Measurements from ENCODE around the gene NDUFC2. TPM values are rescaled to one million over a fixed set of nuclear protein-coding genes. Genes with fewer than 3 reads are reported as not detected.
"Not testable (repeated sequence)": the region's sequence is repeated elsewhere in the genome, so short reads cannot be mapped to it uniquely, and the experiment has no call there.

The NDUFC2 gene
- total RNA-seq, 1 donor from 2014 or later = 69.9 TPM

- peaks cover 0 to 6% (median 0%) of the 10 kb centered on the region in 3 donors for H3K4me1 ChIP-seq (ENCODE audit: control insufficient read depth in 3 of 3, insufficient read depth in 3 of 3, low read length in 3 of 3)
- H3K36me3 ChIP-seq (ENCODE audit: control insufficient read depth in 3 of 3, insufficient read depth in 3 of 3, low read length in 3 of 3) = peaks cover 6 to 8% (median 6%) of the 10 kb centered on the region in 3 donors
- H3K9ac ChIP-seq (ENCODE audit: low read depth in 1 of 3, low read length in 3 of 3) = no peak overlapping the region
- no peaks in the 10 kb centered on the region for H3K27me3 ChIP-seq (ENCODE audit: control insufficient read depth in 3 of 3, insufficient read depth in 3 of 3, low read length in 3 of 3)
- H3K27ac ChIP-seq (ENCODE audit: low read depth, low read length) = no peak overlapping the region
- no peaks in the 10 kb centered on the region for H3K9me3 ChIP-seq (ENCODE audit: control insufficient read depth in 3 of 3, low read length in 3 of 3)
- H3K4me3 ChIP-seq (ENCODE audit: low read length in 3 of 3) = no peak overlapping the region
These were observed 20.0 kb upstream of the NDUFC2 start for GRCh38 chr11:78099666-78100065.

- Histone ChIP-seq H3K9me3 (ENCODE audit: control insufficient read depth in 3 of 3, low read length in 3 of 3) (no peaks in the 10 kb centered on the region), H3K4me1 (ENCODE audit: control insufficient read depth in 3 of 3, insufficient read depth in 3 of 3, low read length in 3 of 3) (peaks cover 0 to 6% (median 0%) of the 10 kb centered on the region in 3 donors), H3K27ac (ENCODE audit: low read depth, low read length) (no peak overlapping the region), H3K27me3 (ENCODE audit: control insufficient read depth in 3 of 3, insufficient read depth in 3 of 3, low read length in 3 of 3) (no peaks in the 10 kb centered on the region), H3K36me3 (ENCODE audit: control insufficient read depth in 3 of 3, insufficient read depth in 3 of 3, low read length in 3 of 3) (peaks cover 0 to 10% (median 6%) of the 10 kb centered on the region in 3 donors), H3K4me3 (ENCODE audit: low read length in 3 of 3) (no peak overlapping the region), H3K9ac (ENCODE audit: low read depth in 1 of 3, low read length in 3 of 3) (no peak overlapping the region)
These were observed 18.2 kb upstream of the NDUFC2 start for GRCh38 chr11:78097666-78098385.

GRCh38 chr11:78094250-78094649 is 14.6 kb upstream of the NDUFC2 start:
- Histone ChIP-seq H3K27me3 (ENCODE audit: control insufficient read depth in 3 of 3, insufficient read depth in 3 of 3, low read length in 3 of 3) (no peaks in the 10 kb centered on the region), H3K36me3 (ENCODE audit: control insufficient read depth in 3 of 3, insufficient read depth in 3 of 3, low read length in 3 of 3) (peaks cover 0 to 6% (median 4%) of the 10 kb centered on the region in 3 donors), H3K4me1 (ENCODE audit: control insufficient read depth in 3 of 3, insufficient read depth in 3 of 3, low read length in 3 of 3) (no peaks in the 10 kb centered on the region), H3K4me3 (ENCODE audit: low read length in 3 of 3) (no peak overlapping the region), H3K9me3 (ENCODE audit: control insufficient read depth in 3 of 3, low read length in 3 of 3) (no peaks in the 10 kb centered on the region), H3K9ac (ENCODE audit: low read depth in 1 of 3, low read length in 3 of 3) (no peak overlapping the region), H3K27ac (ENCODE audit: low read depth, low read length) (no peak overlapping the region)

GRCh38 chr11:78086521-78087074 is 6.9 kb upstream of the NDUFC2 start:
- H3K27ac ChIP-seq (ENCODE audit: low read depth, low read length); H3K36me3 ChIP-seq (ENCODE audit: control insufficient read depth in 3 of 3, insufficient read depth in 3 of 3, low read length in 3 of 3); H3K9ac ChIP-seq (ENCODE audit: low read depth in 1 of 3, low read length in 3 of 3); H3K4me3 ChIP-seq (ENCODE audit: low read length in 3 of 3); H3K4me1 ChIP-seq (ENCODE audit: control insufficient read depth in 3 of 3, insufficient read depth in 3 of 3, low read length in 3 of 3); H3K27me3 ChIP-seq (ENCODE audit: control insufficient read depth in 3 of 3, insufficient read depth in 3 of 3, low read length in 3 of 3); H3K9me3 ChIP-seq (ENCODE audit: control insufficient read depth in 3 of 3, low read length in 3 of 3): not testable (repeated sequence)

GRCh38 chr11:78085972-78086371 is 6.3 kb upstream of the NDUFC2 start:
- Histone ChIP-seq H3K9me3 (ENCODE audit: control insufficient read depth in 3 of 3, low read length in 3 of 3) (no peaks in the 10 kb centered on the region), H3K4me1 (ENCODE audit: control insufficient read depth in 3 of 3, insufficient read depth in 3 of 3, low read length in 3 of 3) (no peaks in the 10 kb centered on the region), H3K36me3 (ENCODE audit: control insufficient read depth in 3 of 3, insufficient read depth in 3 of 3, low read length in 3 of 3) (no peaks in the 10 kb centered on the region), H3K27me3 (ENCODE audit: control insufficient read depth in 3 of 3, insufficient read depth in 3 of 3, low read length in 3 of 3) (no peaks in the 10 kb centered on the region), H3K27ac (ENCODE audit: low read depth, low read length) (no peak overlapping the region), H3K4me3 (ENCODE audit: low read length in 3 of 3) (no peak overlapping the region), H3K9ac (ENCODE audit: low read depth in 1 of 3, low read length in 3 of 3) (no peak overlapping the region)

- not testable (repeated sequence) for H3K27ac ChIP-seq (ENCODE audit: low read depth, low read length); H3K4me1 ChIP-seq (ENCODE audit: control insufficient read depth in 3 of 3, insufficient read depth in 3 of 3, low read length in 3 of 3); H3K36me3 ChIP-seq (ENCODE audit: control insufficient read depth in 3 of 3, insufficient read depth in 3 of 3, low read length in 3 of 3); H3K4me3 ChIP-seq (ENCODE audit: low read length in 3 of 3); H3K27me3 ChIP-seq (ENCODE audit: control insufficient read depth in 3 of 3, insufficient read depth in 3 of 3, low read length in 3 of 3); H3K9me3 ChIP-seq (ENCODE audit: control insufficient read depth in 3 of 3, low read length in 3 of 3); H3K9ac ChIP-seq (ENCODE audit: low read depth in 1 of 3, low read length in 3 of 3)
These were observed 4.8 kb upstream of the NDUFC2 start for GRCh38 chr11:78084506-78084905.

- peaks cover 10 to 21% (median 12%) of the 10 kb centered on the region in 3 donors for H3K4me1 ChIP-seq (ENCODE audit: control insufficient read depth in 3 of 3, insufficient read depth in 3 of 3, low read length in 3 of 3)
- no peaks in the 10 kb centered on the region for H3K9me3 ChIP-seq (ENCODE audit: control insufficient read depth in 3 of 3, low read length in 3 of 3)
- H3K9ac ChIP-seq (ENCODE audit: low read depth in 1 of 3, low read length in 3 of 3) = no peak overlapping the region
- H3K27ac ChIP-seq (ENCODE audit: low read depth, low read length) = no peak overlapping the region
- H3K36me3 ChIP-seq (ENCODE audit: control insufficient read depth in 3 of 3, insufficient read depth in 3 of 3, low read length in 3 of 3) = no peaks in the 10 kb centered on the region
- H3K27me3 ChIP-seq (ENCODE audit: control insufficient read depth in 3 of 3, insufficient read depth in 3 of 3, low read length in 3 of 3) = no peaks in the 10 kb centered on the region
- H3K4me3 ChIP-seq (ENCODE audit: low read length in 3 of 3) = no peak overlapping the region
These were observed 3.4 kb upstream of the NDUFC2 start for GRCh38 chr11:78083021-78083420.

GRCh38 chr11:78082146-78082545 is 2.5 kb upstream of the NDUFC2 start:
- no peak overlapping the region for H3K27ac ChIP-seq (ENCODE audit: low read depth, low read length)
- H3K9me3 ChIP-seq (ENCODE audit: control insufficient read depth in 3 of 3, low read length in 3 of 3) = no peaks in the 10 kb centered on the region
- no peaks in the 10 kb centered on the region for H3K27me3 ChIP-seq (ENCODE audit: control insufficient read depth in 3 of 3, insufficient read depth in 3 of 3, low read length in 3 of 3)
- no peak overlapping the region for H3K4me3 ChIP-seq (ENCODE audit: low read length in 3 of 3)
- H3K36me3 ChIP-seq (ENCODE audit: control insufficient read depth in 3 of 3, insufficient read depth in 3 of 3, low read length in 3 of 3) = no peaks in the 10 kb centered on the region
- no peak overlapping the region for H3K9ac ChIP-seq (ENCODE audit: low read depth in 1 of 3, low read length in 3 of 3)
- peaks cover 18 to 30% (median 20%) of the 10 kb centered on the region in 3 donors for H3K4me1 ChIP-seq (ENCODE audit: control insufficient read depth in 3 of 3, insufficient read depth in 3 of 3, low read length in 3 of 3)

GRCh38 chr11:78081583-78081982 is 1.9 kb upstream of the NDUFC2 start:
- Histone ChIP-seq H3K9ac (ENCODE audit: low read depth in 1 of 3, low read length in 3 of 3) (no peak overlapping the region), H3K27me3 (ENCODE audit: control insufficient read depth in 3 of 3, insufficient read depth in 3 of 3, low read length in 3 of 3) (no peaks in the 10 kb centered on the region), H3K4me1 (ENCODE audit: control insufficient read depth in 3 of 3, insufficient read depth in 3 of 3, low read length in 3 of 3) (peaks cover 23 to 36% (median 25%) of the 10 kb centered on the region in 3 donors), H3K9me3 (ENCODE audit: control insufficient read depth in 3 of 3, low read length in 3 of 3) (no peaks in the 10 kb centered on the region), H3K36me3 (ENCODE audit: control insufficient read depth in 3 of 3, insufficient read depth in 3 of 3, low read length in 3 of 3) (no peaks in the 10 kb centered on the region), H3K27ac (ENCODE audit: low read depth, low read length) (no peak overlapping the region), H3K4me3 (ENCODE audit: low read length in 3 of 3) (no peak overlapping the region)

GRCh38 chr11:78080818-78081495 is 1.3 kb upstream of the NDUFC2 start:
- no peak overlapping the region for H3K9ac ChIP-seq (ENCODE audit: low read depth in 1 of 3, low read length in 3 of 3)
- H3K27ac ChIP-seq (ENCODE audit: low read depth, low read length) = no peak overlapping the region
- H3K4me3 ChIP-seq (ENCODE audit: low read length in 3 of 3) = no peak overlapping the region
- no peaks in the 10 kb centered on the region for H3K36me3 ChIP-seq (ENCODE audit: control insufficient read depth in 3 of 3, insufficient read depth in 3 of 3, low read length in 3 of 3)
- H3K27me3 ChIP-seq (ENCODE audit: control insufficient read depth in 3 of 3, insufficient read depth in 3 of 3, low read length in 3 of 3) = no peaks in the 10 kb centered on the region
- peaks cover 26 to 40% (median 26%) of the 10 kb centered on the region in 3 donors for H3K4me1 ChIP-seq (ENCODE audit: control insufficient read depth in 3 of 3, insufficient read depth in 3 of 3, low read length in 3 of 3)
- no peaks in the 10 kb centered on the region for H3K9me3 ChIP-seq (ENCODE audit: control insufficient read depth in 3 of 3, low read length in 3 of 3)

Data from skeletal muscle tissue (tissue), 4 donors.